ENCODE results near the gene LPGAT1.

Gene LPGAT1

GRCh38 chr1:211750599-211750998 lies 80.0 kb downstream of the LPGAT1 start:
- peak; percentile 82 for DNase-seq (ENCODE audit: low read depth)
- H3K4me3 ChIP-seq (ENCODE audit: low read length) = no peak overlapping the region
- TF ChIP-seq CTCF (conservative IDR thresholded peaks at IDR 0.05; ENCODE audit: low read depth, low read length) = no peak

DNA sequence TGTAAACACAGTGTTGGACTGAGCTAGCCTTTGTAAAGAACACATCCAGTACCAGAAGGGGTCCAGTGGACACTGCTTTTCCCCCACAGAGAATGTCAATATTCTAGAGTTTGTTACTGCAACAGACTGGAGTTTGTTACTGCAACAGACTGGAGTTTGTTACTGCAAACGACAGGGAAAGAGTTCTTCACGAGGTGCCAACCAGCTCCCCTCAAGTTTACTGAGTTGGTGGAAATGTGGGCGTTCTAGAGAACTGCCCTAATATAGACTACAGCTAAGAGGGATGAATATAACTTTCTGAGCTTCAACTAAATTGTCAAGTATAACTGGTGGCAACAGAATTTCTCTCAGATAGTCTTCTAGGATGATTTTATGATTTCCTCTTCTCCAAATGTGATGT lies 81.3 kb downstream of the LPGAT1 start:
- no peak for DNase-seq (ENCODE audit: low read depth)
- TF ChIP-seq CTCF (conservative IDR thresholded peaks at IDR 0.05; ENCODE audit: low read depth, low read length) = no peak
- no peak overlapping the region for H3K4me3 ChIP-seq (ENCODE audit: low read length)

DNA sequence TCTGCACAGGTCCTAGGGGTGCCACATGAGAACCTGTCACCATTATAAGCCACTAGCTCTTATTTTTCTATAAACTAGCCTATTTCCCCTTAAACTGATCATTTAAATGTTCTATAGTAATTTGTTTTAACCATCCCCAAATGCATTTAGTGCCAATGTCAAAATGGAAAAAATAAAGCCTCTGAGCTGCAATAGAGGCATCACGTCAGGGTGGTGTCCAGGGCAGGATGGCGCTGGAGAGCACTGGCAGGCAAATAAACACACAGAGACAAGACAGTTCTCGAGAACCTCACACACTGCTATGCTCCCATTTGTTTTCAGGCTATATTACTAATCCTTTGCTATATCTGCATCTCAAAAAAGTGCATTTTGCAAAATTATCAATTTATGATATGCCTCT lies 81.8 kb downstream of the LPGAT1 start:
- no peak for DNase-seq (ENCODE audit: low read depth)
- no peak for TF ChIP-seq CTCF (conservative IDR thresholded peaks at IDR 0.05; ENCODE audit: low read depth, low read length)
- H3K4me3 ChIP-seq (ENCODE audit: low read length) = no peak overlapping the region

- no peak overlapping the region for H3K4me3 ChIP-seq (ENCODE audit: low read length)
- TF ChIP-seq CTCF (conservative IDR thresholded peaks at IDR 0.05; ENCODE audit: low read depth, low read length) = no peak
- no peak for DNase-seq (ENCODE audit: low read depth)
Measured at GRCh38 chr1:211742889-211743529, 87.6 kb downstream of the LPGAT1 start.

DNA sequence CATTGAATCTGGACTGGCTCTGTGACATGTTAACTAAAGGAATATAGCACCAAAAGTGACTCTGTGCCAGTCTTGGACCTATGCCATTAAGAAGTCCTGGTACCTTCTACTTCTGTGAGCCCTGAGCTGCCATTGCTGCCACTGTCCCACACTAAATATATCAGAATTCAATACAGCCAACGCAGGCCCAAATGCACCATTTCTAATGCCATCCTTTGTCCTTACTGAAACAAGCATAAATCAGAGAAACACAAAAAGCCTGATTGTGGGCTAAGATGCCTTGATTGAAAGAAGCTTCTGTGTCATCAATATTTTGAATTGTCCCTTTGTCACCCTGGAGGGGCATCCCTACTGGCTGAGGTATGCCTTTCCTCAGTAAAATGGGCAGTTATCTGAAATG lies 88.3 kb downstream of the LPGAT1 start:
- TF ChIP-seq CTCF (conservative IDR thresholded peaks at IDR 0.05; ENCODE audit: low read depth, low read length) = no peak
- DNase-seq (ENCODE audit: low read depth) = no peak
- H3K4me3 ChIP-seq (ENCODE audit: low read length) = no peak overlapping the region

DNA sequence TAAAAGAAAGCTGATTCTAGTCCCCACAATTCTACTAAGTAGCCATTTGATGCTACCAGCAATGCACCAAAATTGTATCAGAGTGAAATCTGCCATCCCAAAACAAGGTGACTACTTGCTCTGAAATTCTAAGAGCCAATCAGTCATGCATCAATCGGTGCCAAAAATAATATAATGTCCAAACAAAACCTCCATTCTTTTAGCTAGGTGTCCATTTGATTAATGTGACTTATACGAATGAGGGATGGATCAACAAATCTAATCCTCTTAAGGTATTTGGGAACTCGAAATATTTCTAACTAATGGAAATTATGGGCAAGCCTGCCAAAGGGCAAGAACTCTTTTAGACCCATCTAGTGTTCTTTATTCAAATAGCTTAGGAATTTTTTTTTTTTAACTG lies 88.8 kb downstream of the LPGAT1 start:
- no peak for TF ChIP-seq CTCF (conservative IDR thresholded peaks at IDR 0.05; ENCODE audit: low read depth, low read length)
- no peak overlapping the region for H3K4me3 ChIP-seq (ENCODE audit: low read length)
- DNase-seq (ENCODE audit: low read depth) = peak; percentile 85

- DNase-seq (ENCODE audit: low read depth) = no peak
- H3K4me3 ChIP-seq (ENCODE audit: low read length) = no peak overlapping the region
- peak; percentile 13 for TF ChIP-seq CTCF (conservative IDR thresholded peaks at IDR 0.05; ENCODE audit: low read depth, low read length)
Measured at GRCh38 chr1:211741116-211741515, 89.4 kb downstream of the LPGAT1 start.
